ENCODE measurements around the gene GCN1. TPM values are rescaled to one million over a fixed set of nuclear protein-coding genes. Genes with fewer than 3 reads are reported as not detected.

The GCN1 gene
- polyA plus RNA-seq (2013, experiment 1 of 2), result 50.4 TPM
- 37.7 TPM for polyA plus RNA-seq (2013, experiment 2 of 2)

GRCh38 chr12:120194534-120195395 is at the start of gene GCN1:
TSS of gene GCN1 (minus strand) at chr12:120194715. CDS start at chr12:120194697, 18 bp downstream.
- H3K4me1 ChIP-seq (ENCODE audit: control insufficient read depth, insufficient read depth, low read length, poor library complexity, severe bottlenecking), result peaks cover 27% of the 10 kb centered on the region
- peaks cover 65% of the 10 kb centered on the region for H3K36me3 ChIP-seq (ENCODE audit: control insufficient read depth, insufficient read depth, low read length)
- H3K9me3 ChIP-seq (ENCODE audit: control insufficient read depth, low read length), result no peaks in the 10 kb centered on the region
- H3K4me3 ChIP-seq (ENCODE audit: extremely low read depth, insufficient read depth, low read length, poor library complexity, severe bottlenecking), result peak within 1 kb of the TSS; percentile 79
- WGBS, 2 experiments (ENCODE audit: insufficient coverage in 2 of 2), result 4 to 5% methylated on average over 52 to 56 of the region's 62 CpGs
- peak within 1 kb of the TSS; percentile 93 for H3K27ac ChIP-seq (ENCODE audit: low read depth, low read length, severe bottlenecking)

GRCh38 chr12:120242971-120243699 is 48.6 kb upstream of the GCN1 start:
- no peak overlapping the region for H3K4me3 ChIP-seq (ENCODE audit: extremely low read depth, insufficient read depth, low read length, poor library complexity, severe bottlenecking)
- H3K27ac ChIP-seq (ENCODE audit: low read depth, low read length, severe bottlenecking), result peak overlapping the region; percentile 53
- peaks cover 50% of the 10 kb centered on the region for H3K36me3 ChIP-seq (ENCODE audit: control insufficient read depth, insufficient read depth, low read length)
- H3K4me1 ChIP-seq (ENCODE audit: control insufficient read depth, insufficient read depth, low read length, poor library complexity, severe bottlenecking), result peaks cover 51% of the 10 kb centered on the region
- WGBS, 2 experiments (ENCODE audit: insufficient coverage in 2 of 2), result 86 to 91% methylated on average over 3 to 6 of the region's 8 CpGs
- no peaks in the 10 kb centered on the region for H3K9me3 ChIP-seq (ENCODE audit: control insufficient read depth, low read length)

- 69 to 86% methylated on average over 6 to 8 of the region's 9 CpGs for WGBS, 2 experiments (ENCODE audit: insufficient coverage in 2 of 2)
- no peak overlapping the region for H3K4me3 ChIP-seq (ENCODE audit: extremely low read depth, insufficient read depth, low read length, poor library complexity, severe bottlenecking)
- H3K27ac ChIP-seq (ENCODE audit: low read depth, low read length, severe bottlenecking), result peak overlapping the region; percentile 64
- H3K36me3 ChIP-seq (ENCODE audit: control insufficient read depth, insufficient read depth, low read length), result peaks cover 49% of the 10 kb centered on the region
- no peaks in the 10 kb centered on the region for H3K9me3 ChIP-seq (ENCODE audit: control insufficient read depth, low read length)
- peaks cover 50% of the 10 kb centered on the region for H3K4me1 ChIP-seq (ENCODE audit: control insufficient read depth, insufficient read depth, low read length, poor library complexity, severe bottlenecking)
Observed at GRCh38 chr12:120242275-120242799, 47.8 kb upstream of the GCN1 start.

GRCh38 chr12:120241561-120242274 is 47.2 kb upstream of the GCN1 start:
- no peaks in the 10 kb centered on the region for H3K9me3 ChIP-seq (ENCODE audit: control insufficient read depth, low read length)
- peaks cover 49% of the 10 kb centered on the region for H3K36me3 ChIP-seq (ENCODE audit: control insufficient read depth, insufficient read depth, low read length)
- H3K27ac ChIP-seq (ENCODE audit: low read depth, low read length, severe bottlenecking), result peak overlapping the region; percentile 64
- H3K4me3 ChIP-seq (ENCODE audit: extremely low read depth, insufficient read depth, low read length, poor library complexity, severe bottlenecking), result no peak overlapping the region
- H3K4me1 ChIP-seq (ENCODE audit: control insufficient read depth, insufficient read depth, low read length, poor library complexity, severe bottlenecking), result peaks cover 50% of the 10 kb centered on the region
- WGBS, 2 experiments (ENCODE audit: insufficient coverage in 2 of 2), result 83 to 92% methylated on average over 5 to 8 of the region's 9 CpGs

GRCh38 chr12:120240495-120240833 is 45.9 kb upstream of the GCN1 start:
- peaks cover 50% of the 10 kb centered on the region for H3K36me3 ChIP-seq (ENCODE audit: control insufficient read depth, insufficient read depth, low read length)
- H3K27ac ChIP-seq (ENCODE audit: low read depth, low read length, severe bottlenecking), result no peak overlapping the region
- H3K4me1 ChIP-seq (ENCODE audit: control insufficient read depth, insufficient read depth, low read length, poor library complexity, severe bottlenecking), result peaks cover 58% of the 10 kb centered on the region
- H3K9me3 ChIP-seq (ENCODE audit: control insufficient read depth, low read length), result no peaks in the 10 kb centered on the region
- WGBS, 2 experiments (ENCODE audit: insufficient coverage in 2 of 2), result 95 to 96% methylated on average over 5 of the region's 5 CpGs
- no peak overlapping the region for H3K4me3 ChIP-seq (ENCODE audit: extremely low read depth, insufficient read depth, low read length, poor library complexity, severe bottlenecking)

GRCh38 chr12:120239776-120240494 is 45.4 kb upstream of the GCN1 start:
- Histone ChIP-seq H3K36me3 (ENCODE audit: control insufficient read depth, insufficient read depth, low read length) (peaks cover 50% of the 10 kb centered on the region), H3K9me3 (ENCODE audit: control insufficient read depth, low read length) (no peaks in the 10 kb centered on the region), H3K4me3 (ENCODE audit: extremely low read depth, insufficient read depth, low read length, poor library complexity, severe bottlenecking) (no peak overlapping the region), H3K4me1 (ENCODE audit: control insufficient read depth, insufficient read depth, low read length, poor library complexity, severe bottlenecking) (peaks cover 59% of the 10 kb centered on the region), H3K27ac (ENCODE audit: low read depth, low read length, severe bottlenecking) (no peak overlapping the region)
- whole genome bisulfite sequencing, 2 experiments (ENCODE audit: insufficient coverage in 2 of 2), result no CpG with 5 or more reads among the region's 2 CpGs

- 94% methylated on average over 11 of the region's 12 CpGs for WGBS, 2 experiments (ENCODE audit: insufficient coverage in 2 of 2)
- Histone ChIP-seq H3K4me3 (ENCODE audit: extremely low read depth, insufficient read depth, low read length, poor library complexity, severe bottlenecking) (no peak overlapping the region), H3K4me1 (ENCODE audit: control insufficient read depth, insufficient read depth, low read length, poor library complexity, severe bottlenecking) (peaks cover 65% of the 10 kb centered on the region), H3K9me3 (ENCODE audit: control insufficient read depth, low read length) (no peaks in the 10 kb centered on the region), H3K27ac (ENCODE audit: low read depth, low read length, severe bottlenecking) (no peak overlapping the region), H3K36me3 (ENCODE audit: control insufficient read depth, insufficient read depth, low read length) (peaks cover 48% of the 10 kb centered on the region)
Observed at GRCh38 chr12:120238839-120239445, 44.4 kb upstream of the GCN1 start.

GRCh38 chr12:120238217-120238616 is 43.7 kb upstream of the GCN1 start:
- Histone ChIP-seq H3K36me3 (ENCODE audit: control insufficient read depth, insufficient read depth, low read length) (peaks cover 43% of the 10 kb centered on the region), H3K4me3 (ENCODE audit: extremely low read depth, insufficient read depth, low read length, poor library complexity, severe bottlenecking) (no peak overlapping the region), H3K9me3 (ENCODE audit: control insufficient read depth, low read length) (no peaks in the 10 kb centered on the region), H3K27ac (ENCODE audit: low read depth, low read length, severe bottlenecking) (peak overlapping the region; percentile 16), H3K4me1 (ENCODE audit: control insufficient read depth, insufficient read depth, low read length, poor library complexity, severe bottlenecking) (peaks cover 72% of the 10 kb centered on the region)
- 95 to 97% methylated on average over 6 to 7 of the region's 9 CpGs for WGBS, 2 experiments (ENCODE audit: insufficient coverage in 2 of 2)

- H3K36me3 ChIP-seq (ENCODE audit: control insufficient read depth, insufficient read depth, low read length), result peaks cover 43% of the 10 kb centered on the region
- H3K4me3 ChIP-seq (ENCODE audit: extremely low read depth, insufficient read depth, low read length, poor library complexity, severe bottlenecking), result no peak overlapping the region
- peak overlapping the region; percentile 36 for H3K27ac ChIP-seq (ENCODE audit: low read depth, low read length, severe bottlenecking)
- no peaks in the 10 kb centered on the region for H3K9me3 ChIP-seq (ENCODE audit: control insufficient read depth, low read length)
- 94 to 95% methylated on average over 12 to 13 of the region's 13 CpGs for WGBS, 2 experiments (ENCODE audit: insufficient coverage in 2 of 2)
- peaks cover 72% of the 10 kb centered on the region for H3K4me1 ChIP-seq (ENCODE audit: control insufficient read depth, insufficient read depth, low read length, poor library complexity, severe bottlenecking)
Observed at GRCh38 chr12:120237360-120238171, 43.1 kb upstream of the GCN1 start.

Measured in mesodermal cell (in vitro differentiated cells).